Measurements from ENCODE around the gene SMAP2. TPM values are rescaled to one million over a fixed set of nuclear protein-coding genes. Genes with fewer than 3 reads are reported as not detected.

The SMAP2 gene
- total RNA-seq, 1 experiment from 2014 or later: 8.2 TPM

DNA sequence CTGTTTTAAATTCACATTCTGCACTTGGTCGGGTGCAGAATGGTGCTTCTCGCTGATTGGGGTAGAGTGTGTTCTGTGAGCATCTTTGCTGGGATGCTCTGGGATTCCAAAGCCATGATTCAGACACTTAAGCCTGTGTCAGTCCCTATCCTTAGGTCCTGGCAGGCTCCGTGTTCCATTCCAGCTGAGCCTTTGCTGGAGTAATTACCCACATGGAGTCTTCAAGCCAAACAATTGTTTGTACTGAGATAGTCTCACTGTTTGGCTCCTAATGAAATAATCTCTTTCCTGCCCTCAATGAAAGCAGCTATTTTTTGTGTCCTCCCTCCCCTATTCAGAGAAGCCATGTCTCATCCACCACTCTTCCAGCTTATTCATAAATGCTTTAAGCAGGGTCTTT is 18.7 kb downstream of the SMAP2 start:
- Histone ChIP-seq H3K23ac (ENCODE audit: insufficient read length, low read depth, low read length) (no peak overlapping the region), H3K23me2 (ENCODE audit: insufficient read length, low read depth, low read length, poor library complexity, severe bottlenecking) (no peaks in the 10 kb centered on the region), H4K91ac (ENCODE audit: insufficient read length, low read depth, low read length) (no peak overlapping the region), H4K5ac (ENCODE audit: insufficient read length, low read depth, low read length) (no peak overlapping the region), H2AFZ (ENCODE audit: low read length) (no peak overlapping the region), H3K79me1 (ENCODE audit: insufficient read depth, low read depth, low read length, poor library complexity, severe bottlenecking) (no peaks in the 10 kb centered on the region), H3K14ac (ENCODE audit: insufficient read depth, low read length) (no peak overlapping the region), H3K79me2 (ENCODE audit: insufficient read depth, low read length) (no peaks in the 10 kb centered on the region), H2BK15ac (ENCODE audit: low read depth, low read length) (no peak overlapping the region), H3K56ac (ENCODE audit: insufficient read length, low read depth, low read length) (no peak overlapping the region), H3K9me3 (ENCODE audit: control insufficient read depth, low read depth, low read length) (no peaks in the 10 kb centered on the region), H3K4me1 (ENCODE audit: insufficient read depth, low read length) (no peaks in the 10 kb centered on the region; the same call in 1 of the 2 replicates), H3T11ph (ENCODE audit: low read length) (no peak overlapping the region), H2BK120ac (ENCODE audit: low read depth, low read length, poor library complexity, severe bottlenecking) (no peak overlapping the region), H4K20me1 (ENCODE audit: control insufficient read depth, insufficient read depth, insufficient read length) (no peaks in the 10 kb centered on the region), H3K27ac (ENCODE audit: insufficient read length, low read depth, low read length) (no peak overlapping the region), H3K9ac (ENCODE audit: extremely low read depth, insufficient read length, low read length) (no peak overlapping the region), H3K18ac (ENCODE audit: insufficient read length, low read depth, low read length) (no peak overlapping the region), H2BK20ac (ENCODE audit: low read depth, low read length, poor library complexity, severe bottlenecking) (no peak overlapping the region), H3K27me3 (ENCODE audit: insufficient read depth, low read length) (no peaks in the 10 kb centered on the region), H2BK5ac (ENCODE audit: insufficient read length, low read length) (no peak overlapping the region), H4K8ac (replicated peaks; ENCODE audit: insufficient read length, low read depth, low read length) (no peak overlapping the region), H2BK12ac (ENCODE audit: insufficient read length, low read depth, low read length) (no peak overlapping the region), H2AK5ac (ENCODE audit: insufficient read length, low read length) (no peak overlapping the region), H3K4ac (ENCODE audit: low read depth, low read length) (no peak overlapping the region), H3K4me2 (ENCODE audit: insufficient read depth, insufficient read length, low read length) (no peak overlapping the region)
- Mint-ChIP-seq H3K36me3 (ENCODE audit: insufficient read depth in 1 of 3, low read depth in 3 of 3) (peaks cover 0 to 2% (median 0%) of the 10 kb centered on the region in 3 experiments; a peak in 2 of 7 replicates), H3K27ac (no peak overlapping the region), H3K4me3 (no peak overlapping the region), H3K27me3 (ENCODE audit: low read depth) (no peaks in the 10 kb centered on the region), H3K9me3 (no peaks in the 10 kb centered on the region), H3K4me1 (peaks cover 0 to 6% of the 10 kb centered on the region in 2 experiments; a peak in 2 of 4 replicates)
- TF ChIP-seq, protein P1, sequence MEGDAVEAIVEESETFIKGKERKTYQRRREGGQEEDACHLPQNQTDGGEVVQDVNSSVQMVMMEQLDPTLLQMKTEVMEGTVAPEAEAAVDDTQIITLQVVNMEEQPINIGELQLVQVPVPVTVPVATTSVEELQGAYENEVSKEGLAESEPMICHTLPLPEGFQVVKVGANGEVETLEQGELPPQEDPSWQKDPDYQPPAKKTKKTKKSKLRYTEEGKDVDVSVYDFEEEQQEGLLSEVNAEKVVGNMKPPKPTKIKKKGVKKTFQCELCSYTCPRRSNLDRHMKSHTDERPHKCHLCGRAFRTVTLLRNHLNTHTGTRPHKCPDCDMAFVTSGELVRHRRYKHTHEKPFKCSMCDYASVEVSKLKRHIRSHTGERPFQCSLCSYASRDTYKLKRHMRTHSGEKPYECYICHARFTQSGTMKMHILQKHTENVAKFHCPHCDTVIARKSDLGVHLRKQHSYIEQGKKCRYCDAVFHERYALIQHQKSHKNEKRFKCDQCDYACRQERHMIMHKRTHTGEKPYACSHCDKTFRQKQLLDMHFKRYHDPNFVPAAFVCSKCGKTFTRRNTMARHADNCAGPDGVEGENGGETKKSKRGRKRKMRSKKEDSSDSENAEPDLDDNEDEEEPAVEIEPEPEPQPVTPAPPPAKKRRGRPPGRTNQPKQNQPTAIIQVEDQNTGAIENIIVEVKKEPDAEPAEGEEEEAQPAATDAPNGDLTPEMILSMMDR (conservative IDR thresholded peaks at IDR 0.05): no peak
- DNase-seq: no peak
- no CpG with 5 or more reads among the region's 3 CpGs for whole genome bisulfite sequencing (ENCODE audit: extremely low coverage, insufficient read length, low lambda C conversion rate)

All from H9 (cell line).